ENCODE data around the gene FMN1.

- TF ChIP-seq SP1 (IDR thresholded peaks at IDR 0.05) = no peak
- TF ChIP-seq L3MBTL2 (conservative IDR thresholded peaks at IDR 0.05) = no peak
- TF ChIP-seq ARNT (IDR thresholded peaks at IDR 0.05) = no peak
- TF ChIP-seq FOXA1 (IDR thresholded peaks at IDR 0.05) = no peak
- no peak for TF ChIP-seq FOXM1 (IDR thresholded peaks at IDR 0.05; ENCODE audit: borderline replicate concordance)
- TF ChIP-seq ZNF384 (IDR thresholded peaks at IDR 0.05) = no peak
- TF ChIP-seq TARDBP (IDR thresholded peaks at IDR 0.05) = no peak
- TF ChIP-seq FOXK2 (IDR thresholded peaks at IDR 0.05) = no peak
- no peak for TF ChIP-seq NFRKB (IDR thresholded peaks at IDR 0.05)
Measured at GRCh38 chr15:33078607-33079006, 115.9 kb downstream of the FMN1 start.

All from HEK293T (cell line).